Measurements from ENCODE around the gene SCYGR7. TPM values are rescaled to one million over a fixed set of nuclear protein-coding genes. Genes with fewer than 3 reads are reported as not detected.

Gene SCYGR7
- total RNA-seq: not detected in 2 replicates

GRCh38 chr2:227728035-227728434, at the start of gene SCYGR7:
TSS of gene SCYGR7 (plus strand) at chr2:227728335. CDS start at chr2:227728335, 0 bp downstream.

GRCh38 chr2:227717687-227718567, 10.2 kb upstream of the SCYGR7 start, which contains the start of gene SLC19A3:
TSS of gene SLC19A3 (minus strand) at chr2:227718028. CDS start at chr2:227702318, 15,710 bp downstream.

GRCh38 chr2:227724394-227725039, 3.6 kb upstream of the SCYGR7 start, which contains the start of gene SCYGR6:
TSS of gene SCYGR6 (minus strand) at chr2:227724757. CDS start at chr2:227724757, 0 bp downstream.

GRCh38 chr2:227745594-227745993, 17.5 kb downstream of the SCYGR7 start, which contains the start of gene SCYGR8:
TSS of gene SCYGR8 (plus strand) at chr2:227745894. CDS start at chr2:227745894, 0 bp downstream.

Other genes with a start within 250 kb of the SCYGR7 start
- gene SCYGR2, start 129.4 kb upstream of the SCYGR7 start, total RNA-seq: not detected in 2 replicates
- gene SCYGR3, start 113.5 kb upstream of the SCYGR7 start, total RNA-seq: not detected in 2 replicates
- gene SCYGR4, start 110.8 kb upstream of the SCYGR7 start, total RNA-seq: not detected in 2 replicates
- not detected in 2 replicates for gene SCYGR5, start 61.5 kb upstream of the SCYGR7 start, total RNA-seq
- 0.23 and 0.42 TPM in 2 replicates for gene SLC19A3, start 10.3 kb upstream of the SCYGR7 start, total RNA-seq
- gene SCYGR6, start 3.6 kb upstream of the SCYGR7 start, total RNA-seq: not detected in 2 replicates
- not detected in 2 replicates for gene SCYGR8, start 17.6 kb downstream of the SCYGR7 start, total RNA-seq
- gene CCL20, start 85.5 kb downstream of the SCYGR7 start, total RNA-seq: 14.9 and 17.5 TPM in 2 replicates
- 0.35 and 0.79 TPM in 2 replicates for gene DAW1, start 143.3 kb downstream of the SCYGR7 start, total RNA-seq

Measured in airway epithelial cell (primary cell).